ENCODE results near the gene WIPF3. TPM values are rescaled to one million over a fixed set of nuclear protein-coding genes. Genes with fewer than 3 reads are reported as not detected.

WIPF3 gene
- total and polyA plus RNA-seq, 2 experiments from 2014 or later = not detected

- Histone ChIP-seq H3K4me1 (ENCODE audit: insufficient read depth) (no peaks in the 10 kb centered on the region), H3K27ac (no peak overlapping the region), H3K9me2 (ENCODE audit: insufficient read depth) (no peaks in the 10 kb centered on the region), H3K9me3 (ENCODE audit: low read depth) (no peaks in the 10 kb centered on the region), H4K20me1 (ENCODE audit: insufficient read depth) (no peaks in the 10 kb centered on the region), H3K27me3 (replicated peaks; ENCODE audit: insufficient read depth) (peaks cover 38% of the 10 kb centered on the region), H3K4me3 (no peak overlapping the region), H3F3A (ENCODE audit: insufficient read depth) (no peaks in the 10 kb centered on the region), H3K4me2 (ENCODE audit: unreplicated experiment) (no peak overlapping the region), H3K36me3 (ENCODE audit: low read depth) (no peaks in the 10 kb centered on the region), H3K9ac (no peak overlapping the region), H2AFZ (no peak overlapping the region), H3K79me2 (ENCODE audit: insufficient read depth) (no peaks in the 10 kb centered on the region)
- 5 to 21% methylated on average over 2 of the region's 2 CpGs for WGBS, 2 experiments (ENCODE audit: low coverage in 1 of 2, low lambda C conversion rate in 2 of 2, missing lambda C conversion rate in 2 of 2)
- DNase-seq = no peak
- in situ Hi-C loops (cut with MboI) = no loop called here
- TF ChIP-seq EZH2 (IDR thresholded peaks at IDR 0.05; ENCODE audit: insufficient read depth, poor library complexity, severe bottlenecking) = no peak
- no peak for TF ChIP-seq EZH2phosphoT487 (IDR thresholded peaks at IDR 0.05; ENCODE audit: insufficient read depth, low read depth)
Observed at GRCh38 chr7:29783671-29784070, 22.6 kb upstream of the WIPF3 start.

- Histone ChIP-seq H3K4me2 (ENCODE audit: unreplicated experiment) (no peak overlapping the region), H3K27me3 (replicated peaks; ENCODE audit: insufficient read depth) (peaks cover 23% of the 10 kb centered on the region; the same call in 1 of the 2 replicates)
- TF ChIP-seq EZH2 (IDR thresholded peaks at IDR 0.05; ENCODE audit: insufficient read depth, poor library complexity, severe bottlenecking) = no peak
- TF ChIP-seq EZH2phosphoT487 (IDR thresholded peaks at IDR 0.05; ENCODE audit: insufficient read depth, low read depth) = no peak
Observed at GRCh38 chr7:29793507-29793906, 12.8 kb upstream of the WIPF3 start.

GRCh38 chr7:29794959-29795629, 11.2 kb upstream of the WIPF3 start:
- Histone ChIP-seq H3K4me2 (ENCODE audit: unreplicated experiment) (no peak overlapping the region), H3F3A (ENCODE audit: insufficient read depth) (no peaks in the 10 kb centered on the region), H4K20me1 (ENCODE audit: insufficient read depth) (no peaks in the 10 kb centered on the region), H3K36me3 (ENCODE audit: low read depth) (no peaks in the 10 kb centered on the region), H3K9me3 (ENCODE audit: low read depth) (no peaks in the 10 kb centered on the region), H3K4me3 (no peak overlapping the region), H3K9me2 (ENCODE audit: insufficient read depth) (no peaks in the 10 kb centered on the region), H3K27ac (no peak overlapping the region), H2AFZ (no peak overlapping the region), H3K9ac (no peak overlapping the region), H3K4me1 (ENCODE audit: insufficient read depth) (no peaks in the 10 kb centered on the region), H3K27me3 (replicated peaks; ENCODE audit: insufficient read depth) (peaks cover 36% of the 10 kb centered on the region), H3K79me2 (ENCODE audit: insufficient read depth) (no peaks in the 10 kb centered on the region)
- TF ChIP-seq EZH2 (IDR thresholded peaks at IDR 0.05; ENCODE audit: insufficient read depth, poor library complexity, severe bottlenecking) (no peak), EZH2phosphoT487 (IDR thresholded peaks at IDR 0.05; ENCODE audit: insufficient read depth, low read depth) (no peak)
- in situ Hi-C loops (cut with MboI) = no loop called here
- WGBS, 2 experiments (ENCODE audit: low coverage in 1 of 2, low lambda C conversion rate in 2 of 2, missing lambda C conversion rate in 2 of 2) = 35 to 46% methylated on average over 6 of the region's 6 CpGs
- DNase-seq = no peak

More at GRCh38 chr7:29793507-29793906, 12.8 kb upstream of the WIPF3 start:
- no peak overlapping the region for H3K27ac ChIP-seq
- H3K9ac ChIP-seq = no peak overlapping the region
- DNase-seq = no peak
- H3F3A ChIP-seq (ENCODE audit: insufficient read depth) = no peaks in the 10 kb centered on the region
- H3K4me3 ChIP-seq = no peak overlapping the region
- WGBS, 2 experiments (ENCODE audit: low coverage in 1 of 2, low lambda C conversion rate in 2 of 2, missing lambda C conversion rate in 2 of 2) = 21 to 22% methylated on average over 2 of the region's 2 CpGs
- no peaks in the 10 kb centered on the region for H3K36me3 ChIP-seq (ENCODE audit: low read depth)
- H3K4me1 ChIP-seq (ENCODE audit: insufficient read depth) = no peaks in the 10 kb centered on the region
- no peaks in the 10 kb centered on the region for H3K79me2 ChIP-seq (ENCODE audit: insufficient read depth)
- H3K9me2 ChIP-seq (ENCODE audit: insufficient read depth) = no peaks in the 10 kb centered on the region
- in situ Hi-C loops (cut with MboI) = no loop called here
- H2AFZ ChIP-seq = no peak overlapping the region
- no peaks in the 10 kb centered on the region for H3K9me3 ChIP-seq (ENCODE audit: low read depth)
- H4K20me1 ChIP-seq (ENCODE audit: insufficient read depth) = no peaks in the 10 kb centered on the region

DNA sequence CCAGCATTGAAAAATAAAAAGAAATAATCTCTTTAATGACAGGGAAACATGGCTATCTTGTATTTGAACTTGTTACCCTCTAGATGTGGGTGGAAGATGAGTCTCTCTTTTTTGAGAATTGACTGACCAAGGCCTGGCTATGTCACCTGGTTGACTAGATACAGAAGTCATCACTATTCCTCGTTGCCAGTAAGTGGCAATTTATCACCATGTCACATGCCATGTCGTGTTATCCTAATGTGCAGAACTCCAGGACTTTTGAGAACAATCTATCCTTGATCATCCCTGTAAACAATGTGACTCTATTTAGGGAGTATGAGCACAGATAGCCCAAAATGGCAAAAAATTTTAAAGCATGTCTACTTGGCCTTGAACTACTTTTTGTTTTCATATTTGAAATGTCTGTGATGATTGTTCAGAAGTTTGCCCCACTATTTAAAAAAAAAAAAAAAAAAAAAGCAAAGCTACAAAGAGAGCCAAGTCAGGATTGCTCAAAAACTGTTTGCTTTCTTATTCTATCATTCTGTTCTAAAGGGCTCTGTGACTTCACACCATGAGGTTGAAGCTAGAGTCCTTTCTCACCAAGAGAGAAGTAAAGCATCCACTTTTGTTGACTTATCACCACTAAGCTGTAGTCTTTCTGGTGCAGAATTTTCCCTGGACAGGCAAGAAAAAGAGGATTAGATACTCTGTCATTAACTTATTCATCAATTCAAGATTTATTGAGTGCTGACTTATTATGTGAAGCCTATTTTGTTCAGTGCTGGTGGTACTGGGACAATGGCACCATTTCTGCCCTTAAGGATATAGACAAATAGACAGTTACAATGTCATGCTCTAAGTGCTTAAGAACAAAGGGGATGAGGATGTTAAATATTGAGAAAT, 10.4 kb upstream of the WIPF3 start:
- Histone ChIP-seq H3K4me1 (ENCODE audit: insufficient read depth) (no peaks in the 10 kb centered on the region), H3K27me3 (replicated peaks; ENCODE audit: insufficient read depth) (peaks cover 41% of the 10 kb centered on the region), H2AFZ (no peak overlapping the region), H3K9me3 (ENCODE audit: low read depth) (no peaks in the 10 kb centered on the region), H3K36me3 (ENCODE audit: low read depth) (no peaks in the 10 kb centered on the region), H3F3A (ENCODE audit: insufficient read depth) (no peaks in the 10 kb centered on the region), H3K4me3 (no peak overlapping the region), H4K20me1 (ENCODE audit: insufficient read depth) (no peaks in the 10 kb centered on the region), H3K9me2 (ENCODE audit: insufficient read depth) (no peaks in the 10 kb centered on the region), H3K27ac (no peak overlapping the region), H3K9ac (no peak overlapping the region), H3K4me2 (ENCODE audit: unreplicated experiment) (no peak overlapping the region), H3K79me2 (ENCODE audit: insufficient read depth) (no peaks in the 10 kb centered on the region)
- in situ Hi-C loops (cut with MboI) = no loop called here
- 4 to 6% methylated on average over 2 of the region's 2 CpGs for WGBS, 2 experiments (ENCODE audit: low coverage in 1 of 2, low lambda C conversion rate in 2 of 2, missing lambda C conversion rate in 2 of 2)
- TF ChIP-seq EZH2phosphoT487 (IDR thresholded peaks at IDR 0.05; ENCODE audit: insufficient read depth, low read depth) = no peak
- TF ChIP-seq EZH2 (IDR thresholded peaks at IDR 0.05; ENCODE audit: insufficient read depth, poor library complexity, severe bottlenecking) = no peak
- peak; percentile 13 for DNase-seq

Measured in GM23248 (cell line).